MM.1S (cell line): Measurements from ENCODE around the gene EXOC3.

Experiments
- EZH2 ChIP-seq: fragments of 300-600 bp; sonication (generic); optimal IDR thresholded peaks from 2 replicates; pipeline ENCODE3; 2017; ENCODE audit warnings: low read depth, mild to moderate bottlenecking, antibody characterized with exemption, low read length, mixed read lengths
- TF ChIP-seq, protein P1 (sequence below): fragments of 300-600 bp; sonication (generic); IDR thresholded peaks from 2 replicates; pipeline ENCODE4 v1.5.1; 2016; ENCODE audit warnings: antibody characterized with exemption, low read length, mixed read lengths

DNA sequence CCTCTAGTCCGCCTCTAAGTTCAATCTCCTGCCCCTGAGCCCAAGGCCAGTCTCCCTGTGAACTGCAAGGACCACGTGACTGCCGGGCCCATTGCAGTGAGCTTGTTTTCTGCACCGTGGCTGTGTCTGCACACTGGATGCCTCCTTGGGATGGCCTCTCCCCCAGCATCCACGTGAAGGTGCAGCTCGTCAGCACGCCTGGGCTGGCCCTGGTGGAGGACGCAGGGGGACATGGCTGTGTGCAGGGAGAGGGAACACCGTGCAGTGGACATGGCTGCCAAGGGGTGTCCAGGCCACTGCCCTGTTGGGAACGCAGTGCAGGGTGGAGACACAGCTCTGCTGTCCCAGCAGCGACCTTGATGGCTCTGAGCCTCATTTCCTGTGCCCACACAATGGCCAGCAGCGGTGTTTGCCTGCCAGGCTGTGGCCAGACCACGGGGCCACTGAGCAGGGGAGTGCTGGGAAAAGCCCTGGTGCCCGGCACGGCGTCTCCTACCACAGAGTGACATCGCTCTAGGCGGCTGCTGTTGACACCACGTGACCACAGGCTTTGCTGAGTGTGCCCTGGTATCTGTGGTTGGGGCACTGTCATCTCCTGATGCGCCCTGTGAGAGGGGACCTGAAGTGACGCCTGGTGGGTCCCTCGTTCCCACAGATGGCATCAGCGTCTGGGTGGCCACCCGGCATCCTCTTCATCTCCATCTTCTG, 26.9 kb upstream of the EXOC3 start:
- TF ChIP-seq, protein P1, sequence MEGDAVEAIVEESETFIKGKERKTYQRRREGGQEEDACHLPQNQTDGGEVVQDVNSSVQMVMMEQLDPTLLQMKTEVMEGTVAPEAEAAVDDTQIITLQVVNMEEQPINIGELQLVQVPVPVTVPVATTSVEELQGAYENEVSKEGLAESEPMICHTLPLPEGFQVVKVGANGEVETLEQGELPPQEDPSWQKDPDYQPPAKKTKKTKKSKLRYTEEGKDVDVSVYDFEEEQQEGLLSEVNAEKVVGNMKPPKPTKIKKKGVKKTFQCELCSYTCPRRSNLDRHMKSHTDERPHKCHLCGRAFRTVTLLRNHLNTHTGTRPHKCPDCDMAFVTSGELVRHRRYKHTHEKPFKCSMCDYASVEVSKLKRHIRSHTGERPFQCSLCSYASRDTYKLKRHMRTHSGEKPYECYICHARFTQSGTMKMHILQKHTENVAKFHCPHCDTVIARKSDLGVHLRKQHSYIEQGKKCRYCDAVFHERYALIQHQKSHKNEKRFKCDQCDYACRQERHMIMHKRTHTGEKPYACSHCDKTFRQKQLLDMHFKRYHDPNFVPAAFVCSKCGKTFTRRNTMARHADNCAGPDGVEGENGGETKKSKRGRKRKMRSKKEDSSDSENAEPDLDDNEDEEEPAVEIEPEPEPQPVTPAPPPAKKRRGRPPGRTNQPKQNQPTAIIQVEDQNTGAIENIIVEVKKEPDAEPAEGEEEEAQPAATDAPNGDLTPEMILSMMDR, result no peak
- TF ChIP-seq EZH2, result no peak
